Body of pancreas (tissue), 4 donors: Measurements from ENCODE around the gene TICAM1.

Experiments used
- POLR2A ChIP-seq, 3 donors: fragments of 450-650 bp; IDR thresholded peaks; one replicate each; pipeline ENCODE4 v1.6.1; 2016; ENCODE audit warnings: antibody characterized with exemption in 3 of 3, mild to moderate bottlenecking in 2 of 3
- TF ChIP-seq, protein P1 (sequence below), 7 experiments: fragments of 450-650 bp in 4 of 7; fragments of 200-600 bp in 3 of 7; sonication (generic) in 3 of 7; IDR thresholded peaks; one replicate each; pipeline ENCODE4 v1.5.1; 2016 to 2019; ENCODE audit warnings: antibody characterized with exemption in 7 of 7

- TF ChIP-seq, protein P1, sequence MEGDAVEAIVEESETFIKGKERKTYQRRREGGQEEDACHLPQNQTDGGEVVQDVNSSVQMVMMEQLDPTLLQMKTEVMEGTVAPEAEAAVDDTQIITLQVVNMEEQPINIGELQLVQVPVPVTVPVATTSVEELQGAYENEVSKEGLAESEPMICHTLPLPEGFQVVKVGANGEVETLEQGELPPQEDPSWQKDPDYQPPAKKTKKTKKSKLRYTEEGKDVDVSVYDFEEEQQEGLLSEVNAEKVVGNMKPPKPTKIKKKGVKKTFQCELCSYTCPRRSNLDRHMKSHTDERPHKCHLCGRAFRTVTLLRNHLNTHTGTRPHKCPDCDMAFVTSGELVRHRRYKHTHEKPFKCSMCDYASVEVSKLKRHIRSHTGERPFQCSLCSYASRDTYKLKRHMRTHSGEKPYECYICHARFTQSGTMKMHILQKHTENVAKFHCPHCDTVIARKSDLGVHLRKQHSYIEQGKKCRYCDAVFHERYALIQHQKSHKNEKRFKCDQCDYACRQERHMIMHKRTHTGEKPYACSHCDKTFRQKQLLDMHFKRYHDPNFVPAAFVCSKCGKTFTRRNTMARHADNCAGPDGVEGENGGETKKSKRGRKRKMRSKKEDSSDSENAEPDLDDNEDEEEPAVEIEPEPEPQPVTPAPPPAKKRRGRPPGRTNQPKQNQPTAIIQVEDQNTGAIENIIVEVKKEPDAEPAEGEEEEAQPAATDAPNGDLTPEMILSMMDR (IDR thresholded peaks at IDR 0.05) = no peak
- no peak for TF ChIP-seq POLR2A (IDR thresholded peaks at IDR 0.05)
These were observed 47.0 kb upstream of the TICAM1 start for GRCh38 chr19:4878491-4878968.
